ENCODE measurements around the gene CHST3. TPM values are rescaled to one million over a fixed set of nuclear protein-coding genes. Genes with fewer than 3 reads are reported as not detected.

Gene CHST3
- polyA plus RNA-seq, 1 donor from 2014 or later = 4.1 TPM

DNA sequence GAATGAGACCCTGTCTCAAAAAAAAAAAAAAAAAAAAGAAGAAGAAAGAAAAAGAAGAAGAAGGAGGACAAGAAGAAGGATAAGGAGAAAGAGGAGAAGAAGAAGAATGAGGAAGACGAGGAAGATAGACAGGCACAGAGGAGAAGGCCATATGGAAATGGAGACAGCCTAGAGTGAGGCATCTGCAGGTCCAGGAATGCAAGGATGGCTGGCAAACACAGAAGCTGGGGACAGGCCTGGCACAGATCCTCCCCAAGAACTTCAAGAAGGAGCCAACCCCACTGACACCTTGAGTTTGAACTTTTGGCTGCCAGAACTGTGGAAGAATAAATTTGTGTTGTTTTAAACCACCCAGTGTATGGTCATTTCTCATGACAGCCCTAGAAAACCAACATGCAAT, 85.3 kb downstream of the CHST3 start:
- Histone ChIP-seq H3K36me3 (ENCODE audit: insufficient read depth, low read length) (no peaks in the 10 kb centered on the region), H3K4me3 (ENCODE audit: low read length) (no peak overlapping the region), H3K4me2 (ENCODE audit: low read length) (no peak overlapping the region), H3K9me2 (ENCODE audit: insufficient read depth, low read length) (no peaks in the 10 kb centered on the region), H2AFZ (ENCODE audit: low read depth, low read length) (no peak overlapping the region), H3F3A (ENCODE audit: insufficient read depth, low read length, poor library complexity, severe bottlenecking) (no peaks in the 10 kb centered on the region), H3K9ac (ENCODE audit: low read length) (no peak overlapping the region), H4K20me1 (ENCODE audit: insufficient read depth) (no peaks in the 10 kb centered on the region), H3K27me3 (ENCODE audit: insufficient read depth, low read depth, low read length) (no peaks in the 10 kb centered on the region), H3K79me2 (replicated peaks; ENCODE audit: insufficient read depth, low read length) (no peaks in the 10 kb centered on the region), H3K9me3 (ENCODE audit: low read length) (no peaks in the 10 kb centered on the region), H3K27ac (ENCODE audit: low read length) (no peak overlapping the region)
- TF ChIP-seq EZH2 (IDR thresholded peaks at IDR 0.05; ENCODE audit: borderline replicate concordance, insufficient read depth, low read length, poor library complexity, severe bottlenecking) = no peak
- no peak for TF ChIP-seq POLR2AphosphoS5 (IDR thresholded peaks at IDR 0.05)
- no peak for TF ChIP-seq SMC3 (conservative IDR thresholded peaks at IDR 0.05; ENCODE audit: poor library complexity)
- TF ChIP-seq EP300 (conservative IDR thresholded peaks at IDR 0.05; ENCODE audit: poor library complexity, severe bottlenecking) = no peak
- no peak for TF ChIP-seq TAF1 (IDR thresholded peaks at IDR 0.05; ENCODE audit: low read depth)
- TF ChIP-seq REST (IDR thresholded peaks at IDR 0.05; ENCODE audit: borderline replicate concordance) = no peak
- TF ChIP-seq RAD21 (conservative IDR thresholded peaks at IDR 0.05) = no peak
- no peak for TF ChIP-seq MXI1 (conservative IDR thresholded peaks at IDR 0.05; ENCODE audit: poor library complexity, severe bottlenecking)
- TF ChIP-seq, protein P1, sequence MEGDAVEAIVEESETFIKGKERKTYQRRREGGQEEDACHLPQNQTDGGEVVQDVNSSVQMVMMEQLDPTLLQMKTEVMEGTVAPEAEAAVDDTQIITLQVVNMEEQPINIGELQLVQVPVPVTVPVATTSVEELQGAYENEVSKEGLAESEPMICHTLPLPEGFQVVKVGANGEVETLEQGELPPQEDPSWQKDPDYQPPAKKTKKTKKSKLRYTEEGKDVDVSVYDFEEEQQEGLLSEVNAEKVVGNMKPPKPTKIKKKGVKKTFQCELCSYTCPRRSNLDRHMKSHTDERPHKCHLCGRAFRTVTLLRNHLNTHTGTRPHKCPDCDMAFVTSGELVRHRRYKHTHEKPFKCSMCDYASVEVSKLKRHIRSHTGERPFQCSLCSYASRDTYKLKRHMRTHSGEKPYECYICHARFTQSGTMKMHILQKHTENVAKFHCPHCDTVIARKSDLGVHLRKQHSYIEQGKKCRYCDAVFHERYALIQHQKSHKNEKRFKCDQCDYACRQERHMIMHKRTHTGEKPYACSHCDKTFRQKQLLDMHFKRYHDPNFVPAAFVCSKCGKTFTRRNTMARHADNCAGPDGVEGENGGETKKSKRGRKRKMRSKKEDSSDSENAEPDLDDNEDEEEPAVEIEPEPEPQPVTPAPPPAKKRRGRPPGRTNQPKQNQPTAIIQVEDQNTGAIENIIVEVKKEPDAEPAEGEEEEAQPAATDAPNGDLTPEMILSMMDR (IDR thresholded peaks at IDR 0.05; ENCODE audit: poor library complexity, severe bottlenecking) = no peak

DNA sequence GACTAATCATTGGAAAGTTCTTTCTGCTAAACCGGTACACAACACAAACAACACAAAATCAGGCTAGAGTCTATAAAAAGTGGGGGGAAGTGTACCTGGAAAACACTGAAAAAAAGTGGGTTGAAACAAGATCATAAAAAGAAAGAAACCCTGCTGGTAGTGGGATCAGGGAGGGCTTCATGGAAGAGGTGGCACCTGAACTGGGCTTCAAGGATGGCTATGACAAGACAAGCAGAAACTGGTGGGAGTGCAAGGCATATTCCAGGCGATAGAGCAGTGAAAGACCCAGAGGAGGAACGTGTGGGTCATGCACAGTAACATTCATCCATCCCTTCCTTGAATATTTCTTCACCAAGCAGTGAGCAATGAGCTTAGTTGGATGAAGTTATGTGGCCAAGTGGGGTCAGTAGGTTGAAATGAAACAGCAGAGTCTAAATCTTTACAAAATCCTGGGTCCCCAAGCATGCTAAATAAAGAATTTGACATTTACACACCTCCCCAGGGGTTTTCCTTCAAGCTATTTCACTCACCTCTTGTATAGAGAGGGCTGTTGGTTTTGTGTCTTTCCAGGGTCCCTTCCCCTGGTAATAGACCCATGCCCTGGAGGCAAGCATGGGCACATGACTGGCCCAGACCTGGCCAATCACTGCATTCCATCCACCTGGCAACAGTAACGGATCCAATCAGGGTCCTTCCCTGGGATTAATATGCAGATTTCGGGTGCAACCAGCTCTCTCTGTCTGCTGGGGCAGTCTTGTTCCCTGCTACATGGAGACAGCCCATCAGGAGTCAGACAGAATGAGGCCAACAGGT, 86.0 kb downstream of the CHST3 start:
- H2AFZ ChIP-seq (ENCODE audit: low read depth, low read length) = no peak overlapping the region
- no peaks in the 10 kb centered on the region for H3K9me2 ChIP-seq (ENCODE audit: insufficient read depth, low read length)
- no peaks in the 10 kb centered on the region for H3K79me2 ChIP-seq (replicated peaks; ENCODE audit: insufficient read depth, low read length)
- no peak for TF ChIP-seq SMC3 (conservative IDR thresholded peaks at IDR 0.05; ENCODE audit: poor library complexity)
- no peak for TF ChIP-seq POLR2AphosphoS5 (IDR thresholded peaks at IDR 0.05)
- TF ChIP-seq REST (IDR thresholded peaks at IDR 0.05; ENCODE audit: borderline replicate concordance) = no peak
- no peak for TF ChIP-seq MXI1 (conservative IDR thresholded peaks at IDR 0.05; ENCODE audit: poor library complexity, severe bottlenecking)
- TF ChIP-seq, protein P1 (IDR thresholded peaks at IDR 0.05; ENCODE audit: poor library complexity, severe bottlenecking) = no peak
- TF ChIP-seq RAD21 (conservative IDR thresholded peaks at IDR 0.05) = no peak
- no peak for TF ChIP-seq EP300 (conservative IDR thresholded peaks at IDR 0.05; ENCODE audit: poor library complexity, severe bottlenecking)
- TF ChIP-seq TAF1 (IDR thresholded peaks at IDR 0.05; ENCODE audit: low read depth) = no peak
- no peak for TF ChIP-seq EZH2 (IDR thresholded peaks at IDR 0.05; ENCODE audit: borderline replicate concordance, insufficient read depth, low read length, poor library complexity, severe bottlenecking)
- H3K4me3 ChIP-seq (ENCODE audit: low read length) = no peak overlapping the region
- no peaks in the 10 kb centered on the region for H3K27me3 ChIP-seq (ENCODE audit: insufficient read depth, low read depth, low read length)
- no peaks in the 10 kb centered on the region for H3K9me3 ChIP-seq (ENCODE audit: low read length)
- no peaks in the 10 kb centered on the region for H3K36me3 ChIP-seq (ENCODE audit: insufficient read depth, low read length)
- H3F3A ChIP-seq (ENCODE audit: insufficient read depth, low read length, poor library complexity, severe bottlenecking) = no peaks in the 10 kb centered on the region
- H3K4me2 ChIP-seq (ENCODE audit: low read length) = no peak overlapping the region
- H3K27ac ChIP-seq (ENCODE audit: low read length) = no peak overlapping the region
- no peaks in the 10 kb centered on the region for H4K20me1 ChIP-seq (ENCODE audit: insufficient read depth)
- H3K9ac ChIP-seq (ENCODE audit: low read length) = no peak overlapping the region
